Body of pancreas (tissue), 4 donors: ENCODE measurements around the gene RARA. TPM values are rescaled to one million over a fixed set of nuclear protein-coding genes. Genes with fewer than 3 reads are reported as not detected.

Source experiments
- ATAC-seq: fragments of 150-250 bp; one replicate; pipeline ENCODE4 v1.9.1; 2016
- DNase-seq, 4 donors: peaks; one replicate each; pipeline ENCODE4 v3.0.0-alpha.2; 2019
- H3K27ac ChIP-seq, 4 donors: fragments of 200-600 bp; sonication (generic); 1 replicate in 3 of 4; 2 replicates in 1 of 4; pipeline versions ENCODE4 v1.5.1 to v1.6.1; 2016 to 2019; ENCODE audit warnings: mild to moderate bottlenecking in 1 of 4, mixed read lengths in 1 of 4, moderate library complexity in 1 of 4
- H3K27me3 ChIP-seq, 2 donors: fragments of 200-600 bp; sonication (generic); one replicate each; pipeline ENCODE4 v1.6.0; 2016; ENCODE audit warnings: mild to moderate bottlenecking in 1 of 2
- H3K36me3 ChIP-seq, 2 donors: fragments of 200-600 bp; sonication (generic); replicated peaks in 1 of 2; 2 replicates each; pipeline ENCODE4 v1.5.1; 2016; ENCODE audit warnings: low read depth in 2 of 2; ENCODE audit not compliant: insufficient read depth in 1 of 2
- H3K4me1 ChIP-seq: fragments of 200-600 bp; sonication (generic); one replicate; pipeline ENCODE4 v1.6.0; 2016
- H3K4me3 ChIP-seq, 2 donors: fragments of 200-600 bp; sonication (generic); 1 replicate in 1 of 2; 2 replicates in 1 of 2; pipeline ENCODE4 v1.5.1; 2016 to 2019
- H3K9me3 ChIP-seq, 3 donors: fragments of 200-600 bp; sonication (generic); 1 replicate in 2 of 3; 2 replicates in 1 of 3; pipeline ENCODE4 v1.5.1; 2016
- CTCF ChIP-seq, 7 experiments: fragments of 450-650 bp in 4 of 7; fragments of 200-600 bp in 3 of 7; sonication (generic) in 3 of 7; IDR thresholded peaks; one replicate each; pipeline ENCODE4 v1.5.1; 2016 to 2019; ENCODE audit warnings: antibody characterized with exemption in 7 of 7
- POLR2A ChIP-seq, 3 donors: fragments of 450-650 bp; IDR thresholded peaks; one replicate each; pipeline ENCODE4 v1.6.1; 2016; ENCODE audit warnings: antibody characterized with exemption in 3 of 3, mild to moderate bottlenecking in 2 of 3
- WGBS, 2 donors: methylation state at CpG; one replicate each; pipeline ENCODE4 v1.1.5; 2017; 5-methylcytosine and 5-hydroxymethylcytosine counted together
- intact Hi-C: fragments of 100-400 bp; cut with DNase I; formaldehyde crosslinking; loops from one replicate; pipeline ENCODE4 v1.15.1; 2023
- total RNA-seq, 2 donors: library from RNA; depleted of rRNA; stranded (reverse); fragments of >200 nt; gene quantifications; one replicate each; pipeline ENCODE4 v1.1.0, GENCODE V29; 2016

Gene RARA
- total RNA-seq, 2 donors from 2014 or later, result 11.4 to 13.8 TPM

DNA sequence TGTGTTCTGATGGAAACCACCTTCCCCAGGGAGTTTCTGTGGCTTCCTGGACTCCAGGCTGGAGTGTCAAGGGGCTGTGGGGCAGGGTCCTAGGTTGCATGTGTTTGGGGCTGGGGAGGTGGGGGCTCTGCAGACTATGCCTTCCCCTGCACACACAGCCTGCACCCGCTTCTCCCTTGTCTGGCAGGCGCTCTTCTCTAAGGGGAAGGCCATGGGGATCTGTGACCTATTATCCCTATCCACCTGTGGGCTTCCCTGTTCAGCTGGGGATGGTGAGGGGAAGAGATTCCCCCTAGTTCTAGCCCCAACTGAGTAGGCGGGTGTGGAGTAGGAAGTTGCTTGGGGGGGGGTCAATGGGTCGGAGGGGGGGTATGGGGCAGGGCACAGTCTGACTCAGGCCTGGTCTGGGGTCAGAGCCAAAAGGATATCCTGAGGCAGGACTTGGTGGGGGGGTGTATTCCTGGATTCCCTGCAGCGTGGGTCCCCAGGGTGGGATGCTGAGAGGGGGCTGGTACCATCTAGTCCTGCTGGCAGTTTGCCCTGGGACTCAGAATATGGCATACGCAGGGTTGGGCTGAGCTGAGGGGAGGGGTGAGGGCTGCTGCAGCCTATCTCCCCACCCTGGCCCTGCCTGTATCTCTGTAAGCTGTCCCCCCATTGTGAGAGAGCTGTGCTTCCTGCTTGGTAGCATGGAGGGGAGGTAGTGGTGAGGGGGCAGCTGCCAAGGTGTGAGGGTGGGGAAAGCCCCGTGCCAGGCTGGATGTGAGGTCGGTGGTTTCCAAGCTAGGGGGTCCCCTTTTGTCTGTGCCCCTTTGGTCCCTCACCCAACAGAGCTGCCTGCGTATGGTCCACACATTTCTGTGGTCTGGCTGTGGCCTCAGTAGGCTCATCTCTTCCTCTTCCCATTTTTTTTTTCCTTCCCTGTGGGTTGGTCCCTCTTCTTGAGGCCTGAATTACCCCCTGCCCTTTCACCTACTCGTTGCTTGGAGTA lies 14.7 kb downstream of the RARA start:
- Histone ChIP-seq H3K27me3 (no peaks in the 10 kb centered on the region), H3K9me3 (no peaks in the 10 kb centered on the region), H3K4me3 (no peak overlapping the region), H3K36me3 (no peaks in the 10 kb centered on the region), H3K27ac (peak overlapping the region in 3 of 4 donors; percentile 56 to 81 (median 76)), H3K4me1 (peaks cover 88% of the 10 kb centered on the region)
- peak; percentile 9 for ATAC-seq
- DNase-seq, result peak in 3 of 4 donors; percentile 56 to 61 (median 61)
- intact Hi-C loops, result no loop called here
- TF ChIP-seq POLR2A (IDR thresholded peaks at IDR 0.05), result no peak
- no peak for TF ChIP-seq CTCF (IDR thresholded peaks at IDR 0.05)
- 44 to 60% methylated on average over 10 of the region's 10 CpGs for WGBS, 2 donors

GRCh38 chr17:40325156-40326013 lies 16.4 kb downstream of the RARA start:
- H3K9me3 ChIP-seq, result no peaks in the 10 kb centered on the region
- TF ChIP-seq CTCF (IDR thresholded peaks at IDR 0.05) (no peak), POLR2A (IDR thresholded peaks at IDR 0.05) (no peak)
- H3K27ac ChIP-seq, result peak overlapping the region in 3 of 4 donors; percentile 35 to 76 (median 54)
- DNase-seq (no peak), ATAC-seq (no peak)
- WGBS, 2 donors, result 82 to 88% methylated on average over 13 of the region's 13 CpGs
- peaks cover 85% of the 10 kb centered on the region for H3K4me1 ChIP-seq
- H3K4me3 ChIP-seq, result no peak overlapping the region
- intact Hi-C loops, result no loop called here
- no peaks in the 10 kb centered on the region for H3K27me3 ChIP-seq
- no peaks in the 10 kb centered on the region for H3K36me3 ChIP-seq

- Histone ChIP-seq H3K27ac (peak overlapping the region in 3 of 4 donors; percentile 18 to 54 (median 35)), H3K4me3 (no peak overlapping the region), H3K27me3 (no peaks in the 10 kb centered on the region), H3K9me3 (no peaks in the 10 kb centered on the region), H3K4me1 (peaks cover 86% of the 10 kb centered on the region), H3K36me3 (no peaks in the 10 kb centered on the region)
- 57 to 58% methylated on average over 16 to 17 of the region's 17 CpGs for WGBS, 2 donors
- ATAC-seq (no peak), DNase-seq (peak in 1 of 4 donors; percentile 19)
- intact Hi-C loops, result no loop called here
- no peak for TF ChIP-seq POLR2A (IDR thresholded peaks at IDR 0.05)
- TF ChIP-seq CTCF (IDR thresholded peaks at IDR 0.05), result no peak
Measured at GRCh38 chr17:40326014-40326831, 17.2 kb downstream of the RARA start.

GRCh38 chr17:40326832-40327199 lies 17.8 kb downstream of the RARA start:
- ATAC-seq (no peak), DNase-seq (no peak)
- WGBS, 2 donors, result 9 to 19% methylated on average over 1 of the region's 1 CpG
- no peak overlapping the region for H3K4me3 ChIP-seq
- H3K27me3 ChIP-seq, result no peaks in the 10 kb centered on the region
- peaks cover 86% of the 10 kb centered on the region for H3K4me1 ChIP-seq
- H3K9me3 ChIP-seq, result no peaks in the 10 kb centered on the region
- intact Hi-C loops, result no loop called here
- H3K36me3 ChIP-seq, result no peaks in the 10 kb centered on the region
- H3K27ac ChIP-seq, result peak overlapping the region in 3 of 4 donors; percentile 4 to 54 (median 18)
- no peak for TF ChIP-seq POLR2A (IDR thresholded peaks at IDR 0.05)
- no peak for TF ChIP-seq CTCF (IDR thresholded peaks at IDR 0.05)
